Astrocyte of the spinal cord (primary cell): ENCODE results near the gene TDRD7.
"Not testable (repeated sequence)": the region's sequence is repeated elsewhere in the genome, so short reads cannot be mapped to it uniquely, and the experiment has no call there.

Experiments
- DNase-seq: peaks from one replicate; pipeline ENCODE4 v3.0.0; 2011; ENCODE audit warnings: low read depth, low spot score
- H3K4me3 ChIP-seq: 2 replicates; pipeline ENCODE4 v1.5.1; 2011; ENCODE audit warnings: low read depth, mild to moderate bottlenecking, low read length, moderate library complexity
- CTCF ChIP-seq: IDR thresholded peaks from 2 replicates; pipeline ENCODE4 v1.5.1; 2012; ENCODE audit warnings: low read depth, mild to moderate bottlenecking, low read length, inconsistent platforms
- in situ Hi-C: cut with HindIII; loops from 2 replicates; pipeline ENCODE4 v1.10.0; 2017; ENCODE audit warnings: low sequenced_read_pairs

Gene TDRD7

GRCh38 chr9:97441729-97442128 is 29.8 kb downstream of the TDRD7 start:
- H3K4me3 ChIP-seq: no peak overlapping the region
- no peak for TF ChIP-seq CTCF
- no peak for DNase-seq
- in situ Hi-C loops: no loop called here

- in situ Hi-C loops: no loop called here
Measured at GRCh38 chr9:97445119-97445701, 33.3 kb downstream of the TDRD7 start.

GRCh38 chr9:97447001-97447400 is 35.1 kb downstream of the TDRD7 start:
- no peak overlapping the region for H3K4me3 ChIP-seq
- no peak for TF ChIP-seq CTCF
- no peak for DNase-seq
- in situ Hi-C loops: no loop called here

More at GRCh38 chr9:97445119-97445701, 33.3 kb downstream of the TDRD7 start:
- no peak for DNase-seq
- no peak overlapping the region for H3K4me3 ChIP-seq
- no peak for TF ChIP-seq CTCF

GRCh38 chr9:97453573-97453972 is 41.7 kb downstream of the TDRD7 start:
- in situ Hi-C loops, H3K4me3 ChIP-seq, DNase-seq: not testable (repeated sequence)

- DNase-seq, in situ Hi-C loops, H3K4me3 ChIP-seq: not testable (repeated sequence)
Measured at GRCh38 chr9:97456841-97457240, 44.9 kb downstream of the TDRD7 start.

GRCh38 chr9:97459326-97459725 is 47.4 kb downstream of the TDRD7 start:
- H3K4me3 ChIP-seq: no peak overlapping the region
- TF ChIP-seq CTCF: no peak
- in situ Hi-C loops: no loop called here
- DNase-seq: no peak

- in situ Hi-C loops: no loop called here
- DNase-seq: no peak
- TF ChIP-seq CTCF: no peak
- H3K4me3 ChIP-seq: no peak overlapping the region
Measured at GRCh38 chr9:97462159-97462558, 50.3 kb downstream of the TDRD7 start.

- H3K4me3 ChIP-seq: no peak overlapping the region
- no peak for TF ChIP-seq CTCF
- in situ Hi-C loops: no loop called here
- DNase-seq: no peak
Measured at GRCh38 chr9:97462914-97463313, 51.0 kb downstream of the TDRD7 start.
